ENCODE results near the gene TOR4A. TPM values are rescaled to one million over a fixed set of nuclear protein-coding genes. Genes with fewer than 3 reads are reported as not detected.

TOR4A gene
- total RNA-seq, 1 donor = 5.4 TPM

DNA sequence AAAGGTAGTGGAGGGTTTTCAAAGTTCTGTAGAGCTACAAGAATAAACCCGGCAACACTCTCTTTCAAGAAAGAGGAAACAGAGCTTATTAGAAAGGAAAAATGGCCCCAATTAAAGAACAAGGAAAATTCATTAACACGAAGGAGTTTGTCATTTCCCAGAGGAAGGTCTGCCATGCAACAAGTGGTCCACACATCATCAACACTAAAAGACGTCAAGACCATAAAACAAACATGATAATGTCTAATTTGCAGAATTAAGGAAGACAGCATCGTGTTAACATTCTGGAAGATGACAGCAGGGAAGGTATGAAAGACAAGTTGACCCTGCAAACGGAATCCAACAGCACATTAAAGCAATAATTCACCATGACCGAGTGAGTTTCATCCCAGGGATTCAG, 53.2 kb downstream of the TOR4A start:
- Histone ChIP-seq H3K4me1 (ENCODE audit: insufficient read depth, low read length) (peaks cover 15% of the 10 kb centered on the region), H3K4me3 (ENCODE audit: low read length) (no peak overlapping the region), H3K27me3 (ENCODE audit: insufficient read depth, low read length) (peaks cover 10% of the 10 kb centered on the region)

DNA sequence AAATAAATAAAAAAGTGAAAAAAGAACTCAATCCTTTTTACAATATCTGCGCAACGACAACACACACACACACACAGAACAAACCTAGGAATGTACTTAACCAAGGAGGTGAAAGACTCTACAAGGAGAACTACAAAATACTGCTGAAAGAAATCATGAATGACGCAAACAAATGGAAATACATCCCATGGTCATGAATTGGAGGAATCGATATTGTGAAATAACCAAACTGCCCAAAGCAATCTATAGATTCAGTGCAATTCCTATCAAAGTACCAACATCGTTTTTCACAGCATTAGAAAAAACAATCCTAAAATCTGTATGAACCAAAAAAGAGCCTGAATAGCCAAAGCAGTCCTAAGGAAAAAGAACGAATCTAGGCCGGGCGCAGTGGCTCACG, 54.4 kb downstream of the TOR4A start:
- peaks cover 9% of the 10 kb centered on the region for H3K9me3 ChIP-seq (ENCODE audit: low read depth, low read length)
- H3K27me3 ChIP-seq (ENCODE audit: insufficient read depth, low read length) = peaks cover 10% of the 10 kb centered on the region
- H3K4me1 ChIP-seq (ENCODE audit: insufficient read depth, low read length) = peaks cover 5% of the 10 kb centered on the region
- H3K4me3 ChIP-seq (ENCODE audit: low read length) = no peak overlapping the region

More for the DNA sequence above, 53.2 kb downstream of the TOR4A start:
- peaks cover 9% of the 10 kb centered on the region for H3K9me3 ChIP-seq (ENCODE audit: low read depth, low read length)

Other genes starting within 250 kb of the TOR4A start
- gene ABCA2, start 249.5 kb upstream of the TOR4A start, total RNA-seq = 14.7 TPM
- gene FUT7, start 245.6 kb upstream of the TOR4A start, total RNA-seq = 2.6 TPM
- 2.5 TPM for gene NPDC1, start 231.5 kb upstream of the TOR4A start, total RNA-seq
- not detected for gene ENTPD2, start 223.7 kb upstream of the TOR4A start, total RNA-seq
- gene SAPCD2, start 207.2 kb upstream of the TOR4A start, total RNA-seq = 3.3 TPM
- gene UAP1L1, start 200.2 kb upstream of the TOR4A start, total RNA-seq = 6.2 TPM
- gene MAN1B1, start 190.7 kb upstream of the TOR4A start, total RNA-seq = 30.3 TPM
- gene DPP7, start 163.0 kb upstream of the TOR4A start, total RNA-seq = 86.9 TPM
- not detected for gene GRIN1, start 138.6 kb upstream of the TOR4A start, total RNA-seq
- gene LRRC26, start 107.7 kb upstream of the TOR4A start, total RNA-seq = 0.21 TPM
- not detected for gene TMEM210, start 105.7 kb upstream of the TOR4A start, total RNA-seq
- 36.7 TPM for gene ANAPC2, start 89.2 kb upstream of the TOR4A start, total RNA-seq
- gene SSNA1, start 89.0 kb upstream of the TOR4A start, total RNA-seq = 38.2 TPM
- 2.4 TPM for gene TPRN, start 77.0 kb upstream of the TOR4A start, total RNA-seq
- 21.1 TPM for gene TMEM203, start 72.1 kb upstream of the TOR4A start, total RNA-seq
- 9.2 TPM for gene NDOR1, start 72.0 kb upstream of the TOR4A start, total RNA-seq
- 0.31 TPM for gene RNF208, start 55.5 kb upstream of the TOR4A start, total RNA-seq
- 0.21 TPM for gene CYSRT1, start 52.6 kb upstream of the TOR4A start, total RNA-seq
- 0.10 TPM for gene RNF224, start 50.2 kb upstream of the TOR4A start, total RNA-seq
- not detected for gene SLC34A3, start 46.8 kb upstream of the TOR4A start, total RNA-seq
- 67.9 TPM for gene TUBB4B, start 36.4 kb upstream of the TOR4A start, total RNA-seq
- gene STPG3, start 26.4 kb upstream of the TOR4A start, total RNA-seq = not detected
- 20.9 TPM for gene NELFB, start 22.4 kb upstream of the TOR4A start, total RNA-seq
- 1.8 TPM for gene NRARP, start 24.5 kb downstream of the TOR4A start, total RNA-seq
- gene EXD3, start 145.4 kb downstream of the TOR4A start, total RNA-seq = 6.1 TPM
- 2.2 TPM for gene NOXA1, start 145.7 kb downstream of the TOR4A start, total RNA-seq
- gene ENTPD8, start 163.6 kb downstream of the TOR4A start, total RNA-seq = not detected
- gene NSMF, start 181.6 kb downstream of the TOR4A start, total RNA-seq = 23.7 TPM

Measured in mononuclear cell (primary cell).